HG03520 (cell line): ENCODE measurements around the gene SAMD4A.

Experiments
- ATAC-seq: cut with Tn5 transposase; IDR thresholded peaks from one replicate; pipeline ENCODE4 v1.9.1; 2021; ENCODE audit warnings: mild to moderate bottlenecking, moderate library complexity; ENCODE audit not compliant: unreplicated experiment

The SAMD4A gene

GRCh38 chr14:54814076-54814475 is 247.1 kb downstream of the SAMD4A start:
- no peak for ATAC-seq

- ATAC-seq, result no peak
Measured at GRCh38 chr14:54815016-54815415, 248.1 kb downstream of the SAMD4A start.

- ATAC-seq, result no peak
Measured at GRCh38 chr14:54815515-54815914, 248.6 kb downstream of the SAMD4A start.

- no peak for ATAC-seq
Measured at GRCh38 chr14:54816450-54816849, 249.5 kb downstream of the SAMD4A start.

- no peak for ATAC-seq
Measured at GRCh38 chr14:54817506-54817905, 250.6 kb downstream of the SAMD4A start.

GRCh38 chr14:54818201-54819133 is 251.5 kb downstream of the SAMD4A start:
- ATAC-seq, result no peak

GRCh38 chr14:54822685-54823084 is 255.8 kb downstream of the SAMD4A start:
- ATAC-seq, result no peak

- ATAC-seq, result no peak
Measured at GRCh38 chr14:54823757-54824549, 257.0 kb downstream of the SAMD4A start.

GRCh38 chr14:54828037-54828436 is 261.1 kb downstream of the SAMD4A start:
- ATAC-seq, result no peak

- no peak for ATAC-seq
Measured at GRCh38 chr14:54829486-54830224, 262.7 kb downstream of the SAMD4A start.

- ATAC-seq, result no peak
Measured at GRCh38 chr14:54830650-54831049, 263.7 kb downstream of the SAMD4A start.

- ATAC-seq, result no peak
Measured at GRCh38 chr14:54834081-54834480, 267.2 kb downstream of the SAMD4A start.

GRCh38 chr14:54834727-54835126 is 267.8 kb downstream of the SAMD4A start:
- ATAC-seq, result no peak

- no peak for ATAC-seq
Measured at GRCh38 chr14:54836231-54836630, 269.3 kb downstream of the SAMD4A start.

- ATAC-seq, result no peak
Measured at GRCh38 chr14:54837508-54838149, 270.7 kb downstream of the SAMD4A start.

GRCh38 chr14:54838931-54839512 is 272.1 kb downstream of the SAMD4A start:
- ATAC-seq, result no peak

GRCh38 chr14:54839701-54840119 is 272.8 kb downstream of the SAMD4A start:
- ATAC-seq, result no peak

- ATAC-seq, result no peak
Measured at GRCh38 chr14:54840336-54840735, 273.4 kb downstream of the SAMD4A start.

- ATAC-seq, result no peak
Measured at GRCh38 chr14:54840798-54841197, 273.9 kb downstream of the SAMD4A start.
